ENCODE results near the gene CDC42EP4.

- TF ChIP-seq CTCF (conservative IDR thresholded peaks at IDR 0.05; ENCODE audit: low read length) (no peak), EZH2phosphoT487 (IDR thresholded peaks at IDR 0.05; ENCODE audit: borderline replicate concordance) (no peak)
Measured at GRCh38 chr17:73331060-73331459, 19.3 kb upstream of the CDC42EP4 start.

Measured in Loucy (cell line).